ENCODE results near the gene IP6K3.

IP6K3 gene

DNA sequence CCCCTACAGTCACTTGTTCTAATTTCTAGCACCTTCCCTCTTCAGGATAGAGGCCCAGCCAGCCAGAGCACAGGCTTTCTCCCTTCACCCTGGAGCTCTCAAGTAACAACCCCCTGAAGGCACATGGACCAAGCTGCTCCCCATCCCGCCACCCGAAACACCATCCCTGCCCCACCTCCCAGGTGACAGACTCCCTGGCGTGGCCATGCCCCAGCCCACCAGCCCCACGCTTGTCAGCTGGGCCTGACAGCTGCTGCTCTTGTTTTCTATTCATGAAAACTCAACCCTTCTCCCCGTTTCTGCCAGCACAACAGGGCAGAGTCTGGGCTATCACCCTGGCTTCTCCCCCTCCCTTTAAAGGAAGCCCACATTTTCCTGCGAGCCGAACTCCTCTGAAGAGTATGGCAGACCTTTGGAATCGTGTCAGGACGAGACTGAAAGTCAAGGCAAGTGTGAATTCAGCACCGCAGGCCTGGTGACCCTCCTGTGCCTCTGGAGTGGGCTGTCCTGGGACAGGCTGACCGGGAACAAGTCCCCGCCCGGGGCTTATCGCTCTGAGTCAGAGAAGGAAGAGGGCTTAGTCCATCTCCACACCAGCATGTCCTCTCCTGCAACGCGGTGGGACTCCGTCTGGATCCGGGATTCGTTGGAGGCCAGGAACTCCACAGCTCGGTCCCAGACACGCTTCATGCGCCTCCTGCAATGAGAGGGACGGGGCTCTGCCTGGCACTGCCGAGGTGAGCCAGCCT, 25.6 kb upstream of the IP6K3 start:
- no peaks in the 10 kb centered on the region for H3K9me3 ChIP-seq (ENCODE audit: insufficient read depth, low read length)
- no peaks in the 10 kb centered on the region for H4K20me1 ChIP-seq (ENCODE audit: insufficient read depth, low read length)
- no peaks in the 10 kb centered on the region for H3K4me1 ChIP-seq (ENCODE audit: low read length)
- H3K36me3 ChIP-seq (replicated peaks; ENCODE audit: low read depth, low read length): peaks cover 5% of the 10 kb centered on the region
- H2AFZ ChIP-seq (ENCODE audit: low read depth, low read length): no peak overlapping the region
- H3K27ac ChIP-seq (ENCODE audit: low read length): no peak overlapping the region
- H3K4me2 ChIP-seq (ENCODE audit: low read length): no peak overlapping the region
- H3K79me2 ChIP-seq (ENCODE audit: low read length): no peaks in the 10 kb centered on the region
- H3K4me3 ChIP-seq (ENCODE audit: low read length): no peak overlapping the region
- TF ChIP-seq, protein P1, sequence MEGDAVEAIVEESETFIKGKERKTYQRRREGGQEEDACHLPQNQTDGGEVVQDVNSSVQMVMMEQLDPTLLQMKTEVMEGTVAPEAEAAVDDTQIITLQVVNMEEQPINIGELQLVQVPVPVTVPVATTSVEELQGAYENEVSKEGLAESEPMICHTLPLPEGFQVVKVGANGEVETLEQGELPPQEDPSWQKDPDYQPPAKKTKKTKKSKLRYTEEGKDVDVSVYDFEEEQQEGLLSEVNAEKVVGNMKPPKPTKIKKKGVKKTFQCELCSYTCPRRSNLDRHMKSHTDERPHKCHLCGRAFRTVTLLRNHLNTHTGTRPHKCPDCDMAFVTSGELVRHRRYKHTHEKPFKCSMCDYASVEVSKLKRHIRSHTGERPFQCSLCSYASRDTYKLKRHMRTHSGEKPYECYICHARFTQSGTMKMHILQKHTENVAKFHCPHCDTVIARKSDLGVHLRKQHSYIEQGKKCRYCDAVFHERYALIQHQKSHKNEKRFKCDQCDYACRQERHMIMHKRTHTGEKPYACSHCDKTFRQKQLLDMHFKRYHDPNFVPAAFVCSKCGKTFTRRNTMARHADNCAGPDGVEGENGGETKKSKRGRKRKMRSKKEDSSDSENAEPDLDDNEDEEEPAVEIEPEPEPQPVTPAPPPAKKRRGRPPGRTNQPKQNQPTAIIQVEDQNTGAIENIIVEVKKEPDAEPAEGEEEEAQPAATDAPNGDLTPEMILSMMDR (IDR thresholded peaks at IDR 0.05; ENCODE audit: low read depth, low read length): no peak
- TF ChIP-seq EZH2phosphoT487 (IDR thresholded peaks at IDR 0.05; ENCODE audit: low read depth): no peak
- no peaks in the 10 kb centered on the region for H3K27me3 ChIP-seq (ENCODE audit: low read depth, low read length)
- H3K9ac ChIP-seq (ENCODE audit: low read length): no peak overlapping the region

DNA sequence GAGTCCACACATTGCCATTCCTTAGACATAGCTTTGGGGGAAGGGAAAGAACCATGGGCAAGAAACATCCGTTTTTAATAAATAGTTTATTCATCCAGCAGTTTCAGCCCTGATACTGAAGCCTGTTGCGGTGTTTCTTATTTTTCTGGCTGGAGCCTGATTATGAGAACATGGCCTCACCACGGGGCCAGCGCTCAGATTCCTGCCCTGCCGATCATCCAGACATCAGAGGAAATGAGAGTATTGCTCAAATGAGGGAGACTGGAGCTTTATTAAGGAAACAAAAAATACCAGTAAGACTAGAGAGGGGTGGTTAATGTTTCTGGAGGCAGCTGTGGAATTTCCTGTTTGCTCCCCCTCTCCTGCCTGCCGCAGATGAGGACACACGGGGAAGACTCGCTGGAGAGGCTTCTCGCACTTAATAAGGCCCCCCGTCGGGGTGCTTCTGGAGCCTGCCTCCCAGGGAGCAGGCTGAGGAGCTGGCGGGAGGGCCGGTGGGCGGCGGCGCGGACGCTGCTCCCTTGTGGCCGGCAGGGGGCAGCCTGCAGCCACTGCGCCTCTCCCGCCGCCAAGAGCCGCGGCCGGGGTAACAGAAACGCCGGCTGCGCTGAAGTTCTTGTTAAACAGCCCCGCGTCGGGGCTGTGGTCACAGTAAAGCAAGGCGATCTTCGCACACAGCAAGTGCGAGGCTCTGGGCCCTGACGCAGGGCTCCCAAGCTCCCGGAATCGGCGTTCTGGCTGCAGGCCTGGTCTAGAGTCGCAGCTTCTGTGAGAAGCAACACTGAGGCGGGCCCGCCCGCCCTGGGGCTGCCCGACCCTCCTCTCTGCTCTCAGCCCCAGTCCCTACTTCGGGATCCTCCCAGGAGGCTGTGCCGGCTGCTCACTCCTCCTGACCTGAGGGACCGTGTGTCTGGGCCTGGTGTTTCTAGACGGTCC, 24.7 kb upstream of the IP6K3 start:
- Histone ChIP-seq H3K4me3 (ENCODE audit: low read length) (no peak overlapping the region), H3K9me3 (ENCODE audit: insufficient read depth, low read length) (no peaks in the 10 kb centered on the region), H3K36me3 (replicated peaks; ENCODE audit: low read depth, low read length) (peaks cover 5% of the 10 kb centered on the region), H3K79me2 (ENCODE audit: low read length) (no peaks in the 10 kb centered on the region), H3K27me3 (ENCODE audit: low read depth, low read length) (no peaks in the 10 kb centered on the region), H3K4me1 (ENCODE audit: low read length) (no peaks in the 10 kb centered on the region), H3K4me2 (ENCODE audit: low read length) (no peak overlapping the region), H3K27ac (ENCODE audit: low read length) (no peak overlapping the region), H4K20me1 (ENCODE audit: insufficient read depth, low read length) (no peaks in the 10 kb centered on the region), H3K9ac (ENCODE audit: low read length) (no peak overlapping the region), H2AFZ (ENCODE audit: low read depth, low read length) (no peak overlapping the region)
- TF ChIP-seq EZH2phosphoT487 (IDR thresholded peaks at IDR 0.05; ENCODE audit: low read depth): no peak
- TF ChIP-seq, protein P1 (IDR thresholded peaks at IDR 0.05; ENCODE audit: low read depth, low read length): peak; percentile 62

DNA sequence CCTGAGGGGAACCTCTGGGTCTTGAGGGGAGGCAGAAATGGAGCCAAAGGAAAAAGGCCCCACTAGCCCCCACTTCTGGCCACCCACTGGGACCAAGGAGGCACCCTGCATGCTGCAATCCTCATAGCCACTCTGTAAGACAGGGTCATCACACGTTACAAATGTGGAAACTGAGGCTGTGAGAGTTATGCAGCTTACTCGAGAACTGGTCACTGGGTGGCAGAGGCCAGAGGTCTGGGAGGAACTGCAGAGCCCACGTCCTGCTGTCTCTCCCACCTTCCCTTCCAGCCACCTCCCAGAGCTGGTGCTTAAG, 24.1 kb upstream of the IP6K3 start:
- Histone ChIP-seq H3K4me1 (ENCODE audit: low read length) (no peaks in the 10 kb centered on the region), H3K9ac (ENCODE audit: low read length) (no peak overlapping the region), H3K4me2 (ENCODE audit: low read length) (no peak overlapping the region), H3K4me3 (ENCODE audit: low read length) (no peak overlapping the region), H3K27ac (ENCODE audit: low read length) (no peak overlapping the region), H3K9me3 (ENCODE audit: insufficient read depth, low read length) (no peaks in the 10 kb centered on the region), H3K36me3 (replicated peaks; ENCODE audit: low read depth, low read length) (peaks cover 5% of the 10 kb centered on the region), H3K27me3 (ENCODE audit: low read depth, low read length) (no peaks in the 10 kb centered on the region), H3K79me2 (ENCODE audit: low read length) (no peaks in the 10 kb centered on the region), H2AFZ (ENCODE audit: low read depth, low read length) (no peak overlapping the region), H4K20me1 (ENCODE audit: insufficient read depth, low read length) (no peaks in the 10 kb centered on the region)
- no peak for TF ChIP-seq EZH2phosphoT487 (IDR thresholded peaks at IDR 0.05; ENCODE audit: low read depth)
- TF ChIP-seq, protein P1 (IDR thresholded peaks at IDR 0.05; ENCODE audit: low read depth, low read length): no peak

DNA sequence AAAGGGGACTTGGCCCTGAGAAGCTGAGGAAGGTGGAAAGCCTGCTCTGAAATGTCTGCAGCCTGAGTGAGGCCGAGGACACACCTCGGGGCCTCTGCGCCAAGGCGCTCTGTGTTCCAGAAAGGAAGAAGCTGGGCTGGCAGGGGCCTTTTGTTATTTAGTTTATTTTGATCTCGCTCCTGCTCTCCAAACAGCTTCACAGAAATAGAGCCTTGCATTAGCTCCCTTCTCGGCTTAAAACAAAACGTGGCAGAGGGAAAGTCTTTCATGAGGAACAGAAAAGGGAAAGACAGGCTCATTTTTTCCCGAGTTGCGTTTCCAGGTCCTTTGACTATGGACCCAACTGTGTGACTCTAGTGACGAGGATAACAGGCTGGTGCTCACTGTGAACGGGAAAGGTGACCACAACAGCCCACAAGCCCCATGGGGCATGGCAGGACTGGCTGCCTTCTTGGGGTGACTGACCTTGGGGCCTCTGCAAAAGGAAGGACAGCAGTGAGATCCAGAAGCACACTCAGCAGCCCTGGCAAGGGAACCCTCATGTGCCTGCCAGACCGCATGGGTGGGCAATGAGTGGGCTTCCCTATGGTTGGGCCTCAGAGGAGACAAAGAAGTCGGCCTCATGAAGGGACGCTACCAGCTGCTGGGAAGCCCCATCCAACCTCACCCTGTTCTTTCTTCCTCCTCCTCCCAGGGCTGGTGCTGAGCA, 23.6 kb upstream of the IP6K3 start:
- no peaks in the 10 kb centered on the region for H3K4me1 ChIP-seq (ENCODE audit: low read length)
- no peaks in the 10 kb centered on the region for H3K79me2 ChIP-seq (ENCODE audit: low read length)
- no peaks in the 10 kb centered on the region for H3K9me3 ChIP-seq (ENCODE audit: insufficient read depth, low read length)
- no peak overlapping the region for H3K4me2 ChIP-seq (ENCODE audit: low read length)
- H3K4me3 ChIP-seq (ENCODE audit: low read length): no peak overlapping the region
- no peak overlapping the region for H2AFZ ChIP-seq (ENCODE audit: low read depth, low read length)
- H4K20me1 ChIP-seq (ENCODE audit: insufficient read depth, low read length): no peaks in the 10 kb centered on the region
- H3K27me3 ChIP-seq (ENCODE audit: low read depth, low read length): no peaks in the 10 kb centered on the region
- H3K9ac ChIP-seq (ENCODE audit: low read length): no peak overlapping the region
- H3K36me3 ChIP-seq (replicated peaks; ENCODE audit: low read depth, low read length): peaks cover 5% of the 10 kb centered on the region
- H3K27ac ChIP-seq (ENCODE audit: low read length): no peak overlapping the region
- TF ChIP-seq, protein P1 (IDR thresholded peaks at IDR 0.05; ENCODE audit: low read depth, low read length): no peak
- TF ChIP-seq EZH2phosphoT487 (IDR thresholded peaks at IDR 0.05; ENCODE audit: low read depth): no peak

All from OCI-LY3 (cell line).